GM19467 (cell line): ENCODE data around the gene DAAM2.

Experiments used
- ATAC-seq: cut with Tn5 transposase; IDR thresholded peaks from one replicate; pipeline ENCODE4 v1.9.1; 2021; ENCODE audit warnings: mild to moderate bottlenecking, moderate library complexity; ENCODE audit not compliant: unreplicated experiment

Gene DAAM2

DNA sequence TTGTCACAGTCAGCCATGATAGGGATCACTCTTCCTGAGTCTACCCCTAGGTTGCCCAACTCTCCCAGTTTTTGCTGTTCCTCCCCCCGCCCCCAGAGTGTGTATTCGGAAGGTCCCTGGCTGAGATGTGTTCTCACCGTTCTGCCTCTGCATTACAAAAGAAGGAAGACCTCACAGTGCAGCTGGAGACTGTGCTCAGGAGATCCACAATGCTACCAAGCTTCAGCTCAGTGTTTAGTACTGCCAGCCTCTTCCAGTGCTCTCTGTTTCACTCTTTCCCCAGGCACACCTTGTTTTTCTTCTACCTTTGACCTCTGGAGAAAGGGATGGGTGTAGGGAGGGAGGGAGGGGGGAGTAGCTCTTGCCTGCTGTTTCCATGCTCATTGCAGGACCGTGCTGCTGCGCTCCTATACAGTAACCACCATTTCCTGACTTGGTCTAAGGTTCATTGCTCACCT is 155.5 kb downstream of the DAAM2 start:
- no peak for ATAC-seq

DNA sequence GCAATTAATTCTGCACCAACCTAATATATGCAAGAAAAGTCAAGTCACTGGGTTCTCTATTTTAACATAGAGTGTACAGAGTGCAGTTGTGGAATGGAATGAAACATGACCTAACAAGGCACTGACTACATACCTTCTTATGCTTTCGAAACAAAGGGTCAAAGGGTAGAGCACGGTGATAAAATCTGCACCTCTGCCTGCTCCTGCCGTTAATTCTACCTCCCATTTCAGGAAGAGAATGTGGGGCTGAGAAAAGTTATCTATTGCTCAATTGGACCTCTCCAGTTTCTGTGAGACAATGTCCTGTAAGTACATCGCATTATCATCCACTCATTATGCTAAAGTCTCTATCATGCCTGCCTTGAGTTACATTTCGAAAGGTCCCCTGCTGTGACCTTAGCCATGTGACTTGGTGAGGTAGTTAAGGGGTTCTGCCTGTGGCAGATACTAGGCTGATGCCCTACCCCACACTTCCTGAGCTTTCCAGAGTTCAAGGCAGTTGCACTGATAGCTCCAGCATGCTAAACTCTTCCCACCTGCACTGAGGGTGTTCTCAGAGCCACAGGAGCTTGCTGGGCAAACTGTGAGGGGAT is 156.1 kb downstream of the DAAM2 start:
- ATAC-seq, result no peak

DNA sequence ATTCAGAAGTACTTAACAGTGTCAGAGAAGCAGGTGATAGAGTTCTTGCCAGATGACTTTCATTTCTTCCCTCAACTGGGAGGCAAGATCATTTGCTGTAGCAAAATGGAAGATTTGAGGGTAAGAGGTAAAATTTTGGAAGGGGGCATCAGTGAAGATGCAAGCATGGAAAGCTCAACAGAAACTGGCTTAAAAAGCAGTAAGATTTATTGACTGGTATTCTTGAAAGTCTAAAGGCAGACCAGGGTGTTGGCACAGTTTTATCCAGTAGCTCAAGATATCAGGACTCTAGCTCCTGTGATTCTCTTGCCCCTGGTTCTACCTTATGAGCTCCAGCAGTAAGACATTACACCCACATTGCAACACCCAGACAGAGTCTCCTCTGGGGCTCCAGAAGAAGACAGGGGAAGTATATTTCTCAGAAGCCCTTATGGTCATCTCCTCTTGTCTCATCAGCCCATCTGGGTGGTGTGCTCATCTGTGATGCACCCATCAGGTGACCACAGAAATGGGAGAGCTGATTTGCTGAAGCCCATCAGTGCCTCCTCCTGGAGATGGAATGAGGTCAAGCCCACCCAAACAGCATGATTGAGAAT is 158.0 kb downstream of the DAAM2 start:
- ATAC-seq, result no peak

DNA sequence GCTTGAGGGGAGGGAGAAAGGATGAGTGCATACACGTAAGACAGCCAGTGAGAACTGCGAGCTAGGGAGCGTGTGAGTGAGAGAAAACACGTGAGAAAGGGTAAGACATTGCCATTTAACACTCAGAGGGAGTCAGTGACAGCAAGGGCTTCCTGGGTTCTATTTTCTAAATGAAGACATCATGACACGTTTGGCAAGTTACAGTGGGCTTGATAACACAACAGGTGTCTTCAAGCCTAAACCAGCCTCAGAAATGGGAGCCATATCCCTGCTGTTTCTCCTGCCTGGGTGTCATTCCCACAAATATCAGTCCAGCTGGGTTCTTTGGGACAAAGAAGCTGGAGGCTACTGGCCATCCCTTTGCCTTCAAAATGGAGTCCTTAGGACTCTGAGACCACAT is 159.0 kb downstream of the DAAM2 start:
- ATAC-seq, result no peak

DNA sequence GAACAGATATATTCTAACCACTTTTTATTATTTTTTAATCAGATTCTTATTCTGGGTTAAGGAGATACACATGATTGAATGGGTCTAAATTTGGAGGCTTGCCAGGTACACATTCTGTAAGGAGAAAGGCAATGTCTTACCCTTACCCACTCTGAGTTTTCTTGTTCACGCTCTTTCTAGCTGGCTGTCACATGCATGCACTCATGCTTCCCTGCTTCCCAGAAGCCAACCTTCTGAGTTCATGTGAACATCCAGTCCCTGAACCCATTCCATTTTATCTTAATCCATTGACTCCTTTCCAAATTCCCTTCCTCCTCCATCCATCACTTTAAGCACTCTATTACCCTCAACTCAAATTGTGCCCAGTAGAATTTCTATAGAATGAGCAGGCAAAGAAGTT is 159.5 kb downstream of the DAAM2 start:
- no peak for ATAC-seq

DNA sequence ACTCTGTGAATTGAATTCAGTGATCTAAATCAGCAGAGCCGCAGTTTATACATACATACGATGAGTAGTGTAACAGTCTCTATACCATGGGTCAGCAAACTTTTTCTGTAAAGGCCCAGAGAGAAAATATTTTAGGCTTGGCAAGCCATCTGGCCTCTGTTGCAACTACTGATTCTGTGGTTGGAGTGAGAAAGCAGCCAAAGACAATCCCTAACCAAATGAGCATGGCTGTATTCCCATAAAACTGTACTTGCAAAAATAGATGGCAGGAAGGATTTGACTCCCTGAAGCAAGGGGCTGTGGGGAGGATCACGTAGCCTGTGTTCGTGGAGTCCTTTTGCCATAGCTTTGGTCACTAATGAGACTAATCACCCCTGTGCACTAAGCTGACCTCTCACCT is 160.0 kb downstream of the DAAM2 start:
- ATAC-seq, result no peak

DNA sequence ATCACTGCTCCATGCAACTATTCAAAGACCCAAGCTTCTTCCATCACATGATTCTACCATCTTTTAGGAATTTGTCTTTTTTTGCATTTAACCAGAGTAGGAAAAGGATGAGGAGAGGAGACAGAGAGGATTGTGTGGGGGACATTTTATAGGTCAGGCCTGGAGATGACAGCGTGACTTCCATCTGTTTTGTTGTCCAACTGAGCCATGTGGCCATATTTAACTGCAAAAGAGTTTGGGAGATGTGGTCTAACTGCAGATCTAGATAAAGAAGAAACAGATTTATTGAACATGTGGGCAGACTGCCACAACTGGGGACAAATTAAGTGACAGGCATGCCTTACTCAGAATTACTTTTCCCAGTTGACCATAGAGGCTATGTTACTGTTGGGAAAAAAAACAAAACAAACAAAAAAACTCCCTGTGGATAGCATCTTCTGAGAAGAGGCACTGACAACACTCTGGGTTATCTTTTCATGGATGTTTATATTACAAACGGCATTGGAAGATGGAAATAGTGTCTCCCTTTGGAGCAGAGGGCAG is 161.0 kb downstream of the DAAM2 start:
- ATAC-seq, result no peak
